Peyer's patch (tissue), 4 donors: ENCODE results near the gene PASD1.

Experiments
- CTCF ChIP-seq, 6 experiments: fragments of 450-650 bp in 4 of 6; fragments of 200-600 bp in 2 of 6; sonication (generic) in 1 of 6; IDR thresholded peaks; one replicate each; pipeline ENCODE4 v1.5.1; 2017 to 2019; ENCODE audit warnings: antibody characterized with exemption in 6 of 6, mild to moderate bottlenecking in 3 of 6, moderate library complexity in 1 of 6
- POLR2A ChIP-seq, 2 donors: fragments of 450-650 bp; IDR thresholded peaks; one replicate each; pipeline ENCODE4 v1.5.1; 2017; ENCODE audit warnings: antibody characterized with exemption in 2 of 2, mild to moderate bottlenecking in 2 of 2, moderate library complexity in 2 of 2

- TF ChIP-seq CTCF (IDR thresholded peaks at IDR 0.05) (no peak), POLR2A (IDR thresholded peaks at IDR 0.05) (no peak)
Observed at GRCh38 chrX:151714362-151714761, 150.9 kb downstream of the PASD1 start.
